Endodermal cell (in vitro differentiated cells): ENCODE data around the gene FSTL1. TPM values are rescaled to one million over a fixed set of nuclear protein-coding genes. Genes with fewer than 3 reads are reported as not detected.
A peak's percentile ranks its signal among the peaks of the same experiment; 100 is the strongest.

Experiments
- DNase-seq: peaks from one replicate; pipeline ENCODE4 v3.0.0-alpha.2; 2017
- H3K27ac ChIP-seq: 2 replicates; pipeline ENCODE4 v1.5.1; 2013; ENCODE audit warnings: mild to moderate bottlenecking, low read depth, low read length, moderate library complexity
- H3K27me3 ChIP-seq: 2 replicates; pipeline ENCODE4 v1.6.1; 2013; ENCODE audit warnings: mild to moderate bottlenecking, low read length, moderate library complexity; ENCODE audit not compliant: insufficient read depth, control insufficient read depth, poor library complexity, severe bottlenecking
- H3K36me3 ChIP-seq: 2 replicates; pipeline ENCODE4 v1.7.0; 2013; ENCODE audit warnings: mild to moderate bottlenecking, low read length, moderate library complexity; ENCODE audit not compliant: control insufficient read depth, insufficient read depth
- H3K4me1 ChIP-seq: one replicate; pipeline ENCODE4 v1.7.0; 2013; ENCODE audit warnings: low read length; ENCODE audit not compliant: control insufficient read depth, insufficient read depth
- H3K4me3 ChIP-seq: 2 replicates; pipeline ENCODE4 v1.5.1; 2013; ENCODE audit warnings: mild to moderate bottlenecking, low read length, moderate library complexity
- H3K9ac ChIP-seq: 2 replicates; pipeline ENCODE4 v1.6.1; 2013; ENCODE audit warnings: mild to moderate bottlenecking, low read length, moderate library complexity; ENCODE audit not compliant: poor library complexity, severe bottlenecking; ENCODE audit errors: extremely low read depth
- H3K9me3 ChIP-seq: 2 replicates; pipeline ENCODE4 v1.6.1; 2013; ENCODE audit warnings: mild to moderate bottlenecking, low read length, moderate library complexity; ENCODE audit not compliant: control insufficient read depth
- H3K27ac Mint-ChIP-seq: 2 replicates; pipeline ENCODE4 v1.8.0; 2020; ENCODE audit warnings: mixed read lengths
- H3K27me3 Mint-ChIP-seq: 2 replicates; pipeline ENCODE4 v1.8.0; 2021; ENCODE audit warnings: mild to moderate bottlenecking, mixed read lengths; ENCODE audit not compliant: insufficient read depth
- H3K36me3 Mint-ChIP-seq: 2 replicates; pipeline ENCODE4 v1.8.0; 2020; ENCODE audit warnings: low read depth, mixed read lengths
- H3K4me1 Mint-ChIP-seq: 2 replicates; pipeline ENCODE4 v1.8.0; 2020; ENCODE audit warnings: mixed read lengths
- H3K4me3 Mint-ChIP-seq: 2 replicates; pipeline ENCODE4 v1.8.0; 2020; ENCODE audit warnings: mild to moderate bottlenecking, moderate library complexity, mixed read lengths
- H3K9me3 Mint-ChIP-seq: 2 replicates; pipeline ENCODE4 v1.8.0; 2020; ENCODE audit warnings: mild to moderate bottlenecking, mixed read lengths
- WGBS, 2 experiments: methylation state at CpG; one replicate each; pipeline versions ENCODE4 v1.1.5 to v1.1.7; 2013; ENCODE audit warnings: missing lambda C conversion rate in 2 of 2, mixed read lengths in 1 of 2; ENCODE audit not compliant: insufficient coverage in 1 of 2, insufficient read length in 1 of 2; 5-methylcytosine and 5-hydroxymethylcytosine counted together
- total RNA-seq, 2 donors: library from RNA; stranded (reverse); fragmentation: NEBNext Ultra II Directional in 1 of 2; extraction: Animal tissue kit (Norgen Biotek cat#: 25700) in 1 of 2; gene quantifications; 2 replicates in 1 of 2; 3 replicates in 1 of 2; pipeline ENCODE4 v1.2.1, GENCODE V29; 2021
- TF ChIP-seq, protein P1 (sequence below): fragments of 200-600 bp; sonication (generic); conservative IDR thresholded peaks from 2 replicates; pipeline ENCODE4 v1.5.0; 2021; ENCODE audit warnings: antibody characterized with exemption, mild to moderate bottlenecking

Gene FSTL1
- total RNA-seq, 2 donors from 2014 or later, result 309 to 379 TPM

DNA sequence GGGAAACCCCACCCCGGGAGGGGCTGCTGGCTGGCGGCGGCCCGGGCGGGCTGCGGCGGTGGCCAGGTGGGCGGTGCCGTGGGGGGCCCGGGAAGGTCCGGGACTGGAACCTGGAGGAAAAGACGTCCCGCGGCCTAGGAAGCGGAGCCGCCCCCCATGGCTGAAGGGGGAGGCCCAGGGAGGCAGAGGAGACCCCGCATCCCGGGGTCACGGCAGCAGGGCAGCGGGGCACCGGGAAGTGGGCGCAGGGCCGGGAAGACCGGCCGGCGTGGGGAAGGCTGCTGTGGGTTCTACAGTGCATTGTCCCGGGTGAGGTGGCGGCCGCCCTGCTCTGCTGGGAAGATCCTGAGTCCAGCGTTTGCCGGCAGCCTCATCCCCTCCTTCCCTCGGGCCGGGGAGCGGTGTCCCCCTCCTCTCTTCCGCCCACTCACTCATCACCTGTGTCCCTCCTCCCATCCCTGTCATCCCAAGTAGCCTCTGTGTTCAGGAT is 525 bp upstream of the FSTL1 start:
- Histone ChIP-seq H3K9ac (peak overlapping the region; percentile 84), H3K4me1 (no peaks in the 10 kb centered on the region), H3K9me3 (no peaks in the 10 kb centered on the region), H3K27me3 (no peaks in the 10 kb centered on the region), H3K4me3 (peak overlapping the region; percentile 97), H3K27ac (peak overlapping the region; percentile 27), H3K36me3 (peaks cover 5% of the 10 kb centered on the region)
- peaks cover 34% of the 10 kb centered on the region for H3K4me1 Mint-ChIP-seq
- H3K9me3 Mint-ChIP-seq, result no peaks in the 10 kb centered on the region
- H3K4me3 Mint-ChIP-seq, result peak overlapping the region; percentile 93
- WGBS, 2 experiments, result 8 to 23% methylated on average over 6 to 35 of the region's 35 CpGs
- no peaks in the 10 kb centered on the region for H3K27me3 Mint-ChIP-seq
- TF ChIP-seq, protein P1, sequence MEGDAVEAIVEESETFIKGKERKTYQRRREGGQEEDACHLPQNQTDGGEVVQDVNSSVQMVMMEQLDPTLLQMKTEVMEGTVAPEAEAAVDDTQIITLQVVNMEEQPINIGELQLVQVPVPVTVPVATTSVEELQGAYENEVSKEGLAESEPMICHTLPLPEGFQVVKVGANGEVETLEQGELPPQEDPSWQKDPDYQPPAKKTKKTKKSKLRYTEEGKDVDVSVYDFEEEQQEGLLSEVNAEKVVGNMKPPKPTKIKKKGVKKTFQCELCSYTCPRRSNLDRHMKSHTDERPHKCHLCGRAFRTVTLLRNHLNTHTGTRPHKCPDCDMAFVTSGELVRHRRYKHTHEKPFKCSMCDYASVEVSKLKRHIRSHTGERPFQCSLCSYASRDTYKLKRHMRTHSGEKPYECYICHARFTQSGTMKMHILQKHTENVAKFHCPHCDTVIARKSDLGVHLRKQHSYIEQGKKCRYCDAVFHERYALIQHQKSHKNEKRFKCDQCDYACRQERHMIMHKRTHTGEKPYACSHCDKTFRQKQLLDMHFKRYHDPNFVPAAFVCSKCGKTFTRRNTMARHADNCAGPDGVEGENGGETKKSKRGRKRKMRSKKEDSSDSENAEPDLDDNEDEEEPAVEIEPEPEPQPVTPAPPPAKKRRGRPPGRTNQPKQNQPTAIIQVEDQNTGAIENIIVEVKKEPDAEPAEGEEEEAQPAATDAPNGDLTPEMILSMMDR, result no peak
- peak overlapping the region; percentile 81 for H3K27ac Mint-ChIP-seq
- peak; percentile 85 for DNase-seq
- H3K36me3 Mint-ChIP-seq, result peaks cover 7% of the 10 kb centered on the region

DNA sequence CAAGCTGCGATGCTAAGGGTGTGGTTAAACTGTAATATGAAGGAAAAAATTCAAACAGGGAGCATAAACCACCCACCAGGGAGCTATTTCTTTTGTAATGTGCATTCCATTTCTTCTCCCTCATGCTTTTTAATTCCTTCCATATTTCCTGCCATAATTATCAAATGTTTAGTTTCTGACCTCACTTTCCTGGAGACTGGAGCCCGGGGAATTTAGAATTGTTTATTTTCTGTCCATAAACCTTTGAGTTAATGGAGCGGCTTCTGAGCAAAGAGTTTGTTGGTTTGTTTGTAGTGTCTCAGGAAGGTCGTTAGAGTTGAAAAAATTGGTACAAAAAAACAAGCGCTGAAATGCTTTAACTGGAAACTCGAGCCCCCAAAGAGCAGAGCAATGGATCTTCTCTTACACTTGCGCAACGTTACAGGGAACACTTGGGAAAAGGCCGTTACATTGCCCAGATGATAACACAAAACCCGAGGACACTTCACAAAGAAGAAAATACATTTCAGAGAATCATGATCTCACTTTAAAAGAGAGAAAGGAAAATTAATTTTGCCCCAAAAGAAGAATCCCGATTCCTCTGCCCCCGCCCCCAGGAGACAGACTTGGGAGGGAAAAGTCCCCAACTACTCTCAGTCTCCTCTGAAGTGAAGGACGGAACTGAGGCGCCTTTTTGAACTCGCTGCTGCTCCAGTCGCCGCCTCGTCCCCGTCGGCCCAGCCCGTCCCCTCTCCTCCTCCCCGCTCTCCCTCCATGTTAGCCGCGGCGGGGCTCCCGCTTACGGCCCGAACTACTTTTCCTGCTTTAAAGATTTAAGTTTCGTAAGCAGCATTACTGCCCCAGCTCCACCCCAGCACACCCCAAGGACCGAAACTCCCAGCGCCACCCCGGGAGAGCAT is 842 bp downstream of the FSTL1 start:
- Histone ChIP-seq H3K27me3 (no peaks in the 10 kb centered on the region), H3K4me1 (no peaks in the 10 kb centered on the region), H3K9ac (peak overlapping the region; percentile 84), H3K36me3 (peaks cover 10% of the 10 kb centered on the region), H3K4me3 (peak overlapping the region; percentile 97), H3K27ac (peak overlapping the region; percentile 21), H3K9me3 (no peaks in the 10 kb centered on the region)
- Mint-ChIP-seq H3K9me3 (no peaks in the 10 kb centered on the region), H3K36me3 (peaks cover 9% of the 10 kb centered on the region), H3K27ac (peak overlapping the region; percentile 92), H3K27me3 (no peaks in the 10 kb centered on the region), H3K4me3 (peak overlapping the region; percentile 93), H3K4me1 (peaks cover 34% of the 10 kb centered on the region)
- 2 to 6% methylated on average over 6 to 32 of the region's 32 CpGs for WGBS, 2 experiments
- DNase-seq, result peak; percentile 70
- TF ChIP-seq, protein P1, result no peak

- peaks cover 34% of the 10 kb centered on the region for H3K4me1 Mint-ChIP-seq
- H3K4me3 ChIP-seq, result peak overlapping the region; percentile 97
- H3K27me3 Mint-ChIP-seq, result no peaks in the 10 kb centered on the region
- peak overlapping the region; percentile 93 for H3K4me3 Mint-ChIP-seq
- H3K4me1 ChIP-seq, result no peaks in the 10 kb centered on the region
- H3K36me3 ChIP-seq, result peaks cover 10% of the 10 kb centered on the region
- no peak for DNase-seq
- peaks cover 9% of the 10 kb centered on the region for H3K36me3 Mint-ChIP-seq
- H3K9me3 ChIP-seq, result no peaks in the 10 kb centered on the region
- TF ChIP-seq, protein P1, result no peak
- H3K9me3 Mint-ChIP-seq, result no peaks in the 10 kb centered on the region
- H3K27ac Mint-ChIP-seq, result no peak overlapping the region
- peak overlapping the region; percentile 84 for H3K9ac ChIP-seq
- H3K27ac ChIP-seq, result peak overlapping the region; percentile 8
- H3K27me3 ChIP-seq, result no peaks in the 10 kb centered on the region
- WGBS, 2 experiments, result 75 to 76% methylated on average over 3 to 6 of the region's 6 CpGs
Measured at GRCh38 chr3:120449251-120449650, 1.5 kb downstream of the FSTL1 start.
